Esophagus squamous epithelium (tissue), 5 donors: ENCODE data around the gene TPK1. TPM values are rescaled to one million over a fixed set of nuclear protein-coding genes. Genes with fewer than 3 reads are reported as not detected.
"Not testable (repeated sequence)": the region's sequence is repeated elsewhere in the genome, so short reads cannot be mapped to it uniquely, and the experiment has no call there.

Source experiments
- DNase-seq: peaks from one replicate; lab custom pipeline; 2025; lab: John Stamatoyannopoulos, UW
- H3K27ac ChIP-seq, 4 donors: fragments of 200-600 bp; sonication (generic); one replicate each; pipeline ENCODE4 v1.5.1; 2016 to 2019; ENCODE audit warnings: mild to moderate bottlenecking in 1 of 4
- H3K27me3 ChIP-seq, 4 donors: fragments of 200-600 bp; sonication (generic); 1 replicate in 3 of 4; 2 replicates in 1 of 4; pipeline versions ENCODE4 v1.5.1 to v1.6.0; 2017 to 2021; ENCODE audit warnings: antibody characterized with exemption in 1 of 4
- H3K36me3 ChIP-seq, 3 donors: fragments of 200-600 bp; sonication (generic); one replicate each; pipeline ENCODE4 v1.5.1; 2016 to 2019
- H3K4me1 ChIP-seq, 3 donors: fragments of 200-600 bp; sonication (generic); one replicate each; pipeline ENCODE4 v1.5.1; 2017 to 2019
- H3K4me3 ChIP-seq, 4 donors: fragments of 200-600 bp; sonication (generic); 1 replicate in 3 of 4; 2 replicates in 1 of 4; pipeline ENCODE4 v1.5.1; 2016 to 2019; ENCODE audit warnings: mild to moderate bottlenecking in 2 of 4, moderate library complexity in 1 of 4
- H3K9me3 ChIP-seq, 3 donors: fragments of 200-600 bp; sonication (generic); one replicate each; pipeline ENCODE4 v1.5.1; 2016 to 2019
- CTCF ChIP-seq, 6 experiments: fragments of 450-650 bp in 4 of 6; fragments of 200-600 bp in 2 of 6; sonication (generic) in 2 of 6; IDR thresholded peaks; one replicate each; pipeline ENCODE4 v1.5.1; 2016 to 2019; ENCODE audit warnings: antibody characterized with exemption in 6 of 6, mild to moderate bottlenecking in 4 of 6, moderate library complexity in 4 of 6
- POLR2A ChIP-seq, 4 donors: fragments of 450-650 bp; IDR thresholded peaks; one replicate each; pipeline ENCODE4 v1.6.1; 2017; ENCODE audit warnings: antibody characterized with exemption in 4 of 4, mild to moderate bottlenecking in 4 of 4, moderate library complexity in 3 of 4
- WGBS, 2 donors: methylation state at CpG; one replicate each; pipeline ENCODE4 v1.1.5; 2018; 5-methylcytosine and 5-hydroxymethylcytosine counted together
- intact Hi-C: fragments of 100-400 bp; cut with DNase I; formaldehyde crosslinking; loops from one replicate; pipeline ENCODE4 v1.15.0; 2022
- total RNA-seq, 4 donors: library from RNA; depleted of rRNA; stranded (reverse); fragments of >200 nt; gene quantifications; one replicate each; pipeline ENCODE4 v1.1.0, GENCODE V29; 2016
- donor health status: DM: yes; HTN: yes; CAD: no.

The TPK1 gene
- total RNA-seq, 4 donors from 2014 or later = 2.3 to 8.4 (median 2.7) TPM

GRCh38 chr7:144812379-144813283 lies 23.2 kb downstream of the TPK1 start:
- Histone ChIP-seq H3K4me1 (no peaks in the 10 kb centered on the region), H3K9me3 (no peaks in the 10 kb centered on the region), H3K27ac (no peak overlapping the region), H3K4me3 (no peak overlapping the region), H3K27me3 (no peaks in the 10 kb centered on the region), H3K36me3 (no peaks in the 10 kb centered on the region)
- intact Hi-C loops = no loop called here
- 60% methylated on average over 5 of the region's 5 CpGs for WGBS, 2 donors
- no peak for DNase-seq
- no peak for TF ChIP-seq POLR2A (IDR thresholded peaks at IDR 0.05)
- TF ChIP-seq CTCF (IDR thresholded peaks at IDR 0.05) = no peak

DNA sequence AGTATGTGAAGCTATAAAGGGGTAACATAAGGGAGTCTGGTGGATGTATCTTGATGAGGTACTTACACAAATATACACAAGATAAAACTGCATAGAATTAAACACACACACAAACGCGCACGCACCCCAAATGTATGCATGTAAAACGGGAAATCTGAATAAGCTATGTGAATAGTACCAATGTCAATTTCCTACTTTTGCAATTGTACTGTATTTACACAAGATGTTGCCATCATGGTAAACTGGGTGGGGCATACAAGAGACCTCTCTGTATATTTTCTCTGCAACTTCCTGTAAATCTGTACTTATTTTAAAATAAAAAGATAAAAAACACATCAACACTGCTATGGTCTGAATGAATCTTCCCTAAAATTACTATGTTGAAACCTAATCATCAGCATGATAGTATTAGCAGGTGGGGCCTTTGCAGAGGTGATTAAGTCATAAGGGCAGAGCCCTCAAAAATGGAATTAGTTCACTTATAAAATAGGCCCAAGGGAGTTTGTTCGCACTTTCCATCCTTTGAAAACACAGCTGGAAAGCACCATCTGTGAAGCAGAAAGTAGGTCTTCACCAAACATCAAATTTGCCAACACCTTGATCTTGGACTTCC lies 30.1 kb downstream of the TPK1 start:
- H3K9me3 ChIP-seq = no peaks in the 10 kb centered on the region
- no peaks in the 10 kb centered on the region for H3K27me3 ChIP-seq
- 77 to 91% methylated on average over 5 of the region's 5 CpGs for WGBS, 2 donors
- no peak overlapping the region for H3K4me3 ChIP-seq
- no peak for TF ChIP-seq CTCF (IDR thresholded peaks at IDR 0.05)
- no peak for TF ChIP-seq POLR2A (IDR thresholded peaks at IDR 0.05)
- no peaks in the 10 kb centered on the region for H3K36me3 ChIP-seq
- H3K27ac ChIP-seq = no peak overlapping the region
- H3K4me1 ChIP-seq = peaks cover 0 to 5% (median 0%) of the 10 kb centered on the region in 3 donors
- intact Hi-C loops = no loop called here
- DNase-seq = no peak

- H3K36me3 ChIP-seq, H3K4me3 ChIP-seq, DNase-seq, intact Hi-C loops, H3K4me1 ChIP-seq, H3K9me3 ChIP-seq, H3K27ac ChIP-seq, H3K27me3 ChIP-seq: not testable (repeated sequence)
- WGBS, 2 donors = 76 to 81% methylated on average over 4 of the region's 4 CpGs
These were observed 35.0 kb downstream of the TPK1 start for GRCh38 chr7:144800678-144801436.

DNA sequence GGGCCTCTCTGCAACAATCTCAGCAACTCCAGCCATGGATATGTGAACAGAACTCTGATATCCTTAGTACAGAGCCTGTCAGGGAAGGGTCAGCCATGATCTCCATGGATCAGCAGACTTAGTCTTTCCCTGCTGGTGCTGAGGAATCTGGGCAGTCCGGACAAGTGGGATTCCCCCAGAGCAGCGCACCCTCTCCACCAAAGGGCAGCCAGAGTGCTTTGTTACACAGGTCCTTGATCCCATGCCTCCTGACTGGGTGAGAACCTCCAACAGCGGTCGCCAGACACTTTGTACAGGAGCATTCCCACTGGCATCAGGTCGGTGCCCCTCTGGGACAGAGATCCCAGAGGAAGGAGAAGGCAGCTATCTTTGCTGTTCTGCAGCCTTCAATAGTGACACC lies 38.9 kb downstream of the TPK1 start:
- 71% methylated on average over 2 of the region's 5 CpGs; no CpG with 5 or more reads in 1 of the 2 donors for WGBS, 2 donors
- intact Hi-C loops = no loop called here

More for the DNA sequence above, 38.9 kb downstream of the TPK1 start:
- no peak for DNase-seq
- H3K9me3 ChIP-seq = no peaks in the 10 kb centered on the region
- TF ChIP-seq CTCF (IDR thresholded peaks at IDR 0.05) (no peak), POLR2A (IDR thresholded peaks at IDR 0.05) (no peak)
- no peak overlapping the region for H3K4me3 ChIP-seq
- no peaks in the 10 kb centered on the region for H3K36me3 ChIP-seq
- no peak overlapping the region for H3K27ac ChIP-seq
- no peaks in the 10 kb centered on the region for H3K27me3 ChIP-seq
- no peaks in the 10 kb centered on the region for H3K4me1 ChIP-seq
